Adrenal gland (tissue), 12 donors: Measurements from ENCODE around the gene ERICH6. TPM values are rescaled to one million over a fixed set of nuclear protein-coding genes. Genes with fewer than 3 reads are reported as not detected.

Experiments
- DNase-seq, 7 donors: peaks; one replicate each; pipeline ENCODE4 v3.0.0-alpha.2; 2019 to 2020
- H3K27ac ChIP-seq, 5 donors: fragments of 200-600 bp; sonication (generic) in 4 of 5; 1 replicate in 3 of 5; 2 replicates in 2 of 5; pipeline versions ENCODE4 v1.5.1 to v1.8.0; 2016 to 2020; ENCODE audit warnings: mild to moderate bottlenecking in 1 of 5
- H3K27me3 ChIP-seq: fragments of 200-600 bp; 2 replicates; pipeline ENCODE4 v1.8.0; 2021
- H3K36me3 ChIP-seq, 2 donors: fragments of 200-600 bp; replicated peaks in 1 of 2; 1 replicate in 1 of 2; 2 replicates in 1 of 2; pipeline versions ENCODE4 v1.5.1 to v1.8.0; 2018 to 2022
- H3K4me1 ChIP-seq, 2 donors: fragments of 200-600 bp; replicated peaks in 1 of 2; 1 replicate in 1 of 2; 2 replicates in 1 of 2; pipeline versions ENCODE4 v1.5.1 to v1.8.0; 2018 to 2021
- H3K4me3 ChIP-seq, 4 donors: fragments of 200-600 bp; sonication (generic) in 3 of 4; one replicate each; pipeline ENCODE4 v1.5.1; 2016 to 2018
- H3K9me3 ChIP-seq, 3 donors: fragments of 200-600 bp; sonication (generic) in 1 of 3; replicated peaks in 1 of 3; 1 replicate in 2 of 3; 2 replicates in 1 of 3; pipeline versions ENCODE4 v1.5.1 to v1.8.0; 2016 to 2021
- POLR2A ChIP-seq, 2 donors: fragments of 450-650 bp; IDR thresholded peaks; one replicate each; pipeline ENCODE4 v1.6.1; 2017; ENCODE audit warnings: antibody characterized with exemption in 2 of 2, mild to moderate bottlenecking in 2 of 2, moderate library complexity in 1 of 2
- WGBS, 4 donors: extraction: QIAGEN DNeasy Blood & Tissue Kit in 2 of 4; methylation state at CpG; one replicate each; pipeline versions ENCODE4 v1.1.5 to v1.1.7; 2013 to 2017; 5-methylcytosine and 5-hydroxymethylcytosine counted together
- intact Hi-C, 2 donors: fragments of 100-400 bp; cut with DNase I; formaldehyde crosslinking; loops; one replicate each; pipeline versions ENCODE4 v1.14.1 to v1.15.0; 2022 to 2023
- polyA plus RNA-seq, 3 donors: library from polyadenylated mRNA; stranded (reverse); fragments of 200-250 nt in 2 of 3; fragments of 350-450 nt in 1 of 3; fragmentation: Illumina TruSeq in 1 of 3; extraction: RNeasy Lipid Tissue Mini Kit (QIAGEN cat#74804) in 1 of 3; gene quantifications; one replicate each; pipeline ENCODE4 v1.2.3, GENCODE V29; 2013 to 2014
- total RNA-seq, 9 donors: library from RNA; depleted of rRNA in 4 of 9; stranded (reverse); fragments of >200 nt in 4 of 9; fragments of 120-200 nt in 1 of 9; fragmentation: NEBNext Ultra II Directional in 1 of 9; extraction: Animal tissue kit (Norgen Biotek cat#: 25700) in 1 of 9; gene quantifications; one replicate each; pipeline versions ENCODE4 v1.1.0 to v1.2.4, GENCODE V29; 2013 to 2023
- TF ChIP-seq, protein P1 (sequence below), 6 experiments: fragments of 450-650 bp in 4 of 6; fragments of 200-600 bp in 2 of 6; sonication (generic) in 1 of 6; IDR thresholded peaks; 1 replicate in 5 of 6; 2 replicates in 1 of 6; pipeline versions ENCODE4 v1.5.1 to v1.8.0; 2016 to 2021; ENCODE audit warnings: antibody characterized with exemption in 6 of 6, mild to moderate bottlenecking in 2 of 6, moderate library complexity in 1 of 6
- donor health status: healthy with polysubstance abuse.
- donor health status: Bipolar disorder and iron deficiency.
- donor health status: DM: yes; HTN: yes; CAD: no.
- donor health status: DM: no; HTN: no; CAD: no.
- donor health status: DM: no; HTN: no; CAD: no.
- donor health status: DM: yes; HTN: yes; CAD: no.

ERICH6 gene
- total and polyA plus RNA-seq, 12 donors: 0.22 to 0.55 (median 0.46) TPM; not detected in 8

DNA sequence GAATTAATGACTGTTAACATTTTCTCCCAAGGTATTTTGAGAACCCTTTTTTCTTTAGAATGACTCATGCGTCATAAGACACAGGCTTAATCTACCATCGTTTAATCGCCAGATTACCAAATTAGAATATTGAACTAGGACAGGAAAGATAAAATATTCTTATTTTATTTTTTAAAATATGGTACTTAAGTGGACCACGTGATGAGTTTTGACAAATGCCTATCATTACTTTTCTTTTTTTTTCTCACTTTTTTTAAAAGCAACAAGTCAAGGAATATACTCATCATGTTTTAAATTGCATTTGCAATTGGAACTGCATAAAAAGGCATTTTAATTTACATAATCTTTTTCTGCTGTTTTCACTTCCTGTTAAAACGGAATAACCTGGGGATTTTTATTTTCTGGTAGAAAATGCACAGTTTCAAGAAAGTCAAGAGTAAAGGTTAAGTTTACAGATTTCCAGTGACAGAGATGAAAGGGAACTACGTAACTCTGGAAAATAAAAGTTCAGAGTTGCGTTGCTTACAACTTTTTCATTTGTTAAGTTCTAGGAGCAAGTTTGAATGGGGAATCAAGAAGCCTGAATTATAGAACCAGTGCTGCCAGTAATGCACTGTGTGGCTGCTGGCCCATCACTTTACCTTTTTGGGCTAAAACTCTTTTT is 35.6 kb upstream of the ERICH6 start:
- Histone ChIP-seq H3K4me1 (peaks cover 66 to 100% of the 10 kb centered on the region in 2 donors), H3K36me3 (peaks cover 0 to 5% of the 10 kb centered on the region in 2 donors), H3K9me3 (no peaks in the 10 kb centered on the region), H3K27me3 (no peaks in the 10 kb centered on the region), H3K4me3 (no peak overlapping the region), H3K27ac (peak overlapping the region; percentile 85 to 91 (median 87))
- no peak for DNase-seq
- 37 to 43% (median 39%) methylated on average over 7 of the region's 7 CpGs for WGBS, 4 donors
- intact Hi-C loops: no loop called here
- TF ChIP-seq POLR2A (IDR thresholded peaks at IDR 0.05): no peak
- TF ChIP-seq, protein P1, sequence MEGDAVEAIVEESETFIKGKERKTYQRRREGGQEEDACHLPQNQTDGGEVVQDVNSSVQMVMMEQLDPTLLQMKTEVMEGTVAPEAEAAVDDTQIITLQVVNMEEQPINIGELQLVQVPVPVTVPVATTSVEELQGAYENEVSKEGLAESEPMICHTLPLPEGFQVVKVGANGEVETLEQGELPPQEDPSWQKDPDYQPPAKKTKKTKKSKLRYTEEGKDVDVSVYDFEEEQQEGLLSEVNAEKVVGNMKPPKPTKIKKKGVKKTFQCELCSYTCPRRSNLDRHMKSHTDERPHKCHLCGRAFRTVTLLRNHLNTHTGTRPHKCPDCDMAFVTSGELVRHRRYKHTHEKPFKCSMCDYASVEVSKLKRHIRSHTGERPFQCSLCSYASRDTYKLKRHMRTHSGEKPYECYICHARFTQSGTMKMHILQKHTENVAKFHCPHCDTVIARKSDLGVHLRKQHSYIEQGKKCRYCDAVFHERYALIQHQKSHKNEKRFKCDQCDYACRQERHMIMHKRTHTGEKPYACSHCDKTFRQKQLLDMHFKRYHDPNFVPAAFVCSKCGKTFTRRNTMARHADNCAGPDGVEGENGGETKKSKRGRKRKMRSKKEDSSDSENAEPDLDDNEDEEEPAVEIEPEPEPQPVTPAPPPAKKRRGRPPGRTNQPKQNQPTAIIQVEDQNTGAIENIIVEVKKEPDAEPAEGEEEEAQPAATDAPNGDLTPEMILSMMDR (IDR thresholded peaks at IDR 0.05): no peak

DNA sequence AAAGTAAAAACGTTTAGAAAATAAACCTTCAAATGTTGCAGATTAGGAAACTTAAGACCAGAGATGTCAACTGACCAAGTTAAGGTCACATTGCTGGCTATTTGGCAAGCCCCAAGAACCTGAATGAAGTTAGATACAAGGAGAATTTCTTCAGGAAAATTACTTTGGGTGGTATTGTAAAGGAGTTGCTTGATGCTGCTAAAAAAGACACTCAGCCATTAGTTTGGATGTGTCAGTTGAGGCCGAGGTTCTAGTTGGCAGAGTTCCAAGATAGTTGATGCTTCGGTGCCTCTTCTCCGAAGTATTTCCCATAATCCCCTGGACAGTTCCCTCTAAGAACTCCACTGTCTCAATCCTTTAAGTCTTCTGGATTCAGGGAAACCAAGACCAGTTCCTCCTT is 35.0 kb upstream of the ERICH6 start:
- H3K9me3 ChIP-seq: no peaks in the 10 kb centered on the region
- WGBS, 4 donors: 19 to 36% (median 24%) methylated on average over 4 of the region's 4 CpGs
- peak in 3 of 7 donors; percentile 16 to 29 (median 27) for DNase-seq
- TF ChIP-seq POLR2A (IDR thresholded peaks at IDR 0.05): no peak
- TF ChIP-seq, protein P1 (IDR thresholded peaks at IDR 0.05): no peak
- peaks cover 60 to 99% of the 10 kb centered on the region in 2 donors for H3K4me1 ChIP-seq
- peak overlapping the region; percentile 85 to 91 (median 87) for H3K27ac ChIP-seq
- no peak overlapping the region for H3K4me3 ChIP-seq
- peaks cover 0 to 5% of the 10 kb centered on the region in 2 donors for H3K36me3 ChIP-seq
- H3K27me3 ChIP-seq: no peaks in the 10 kb centered on the region
- intact Hi-C loops: no loop called here

DNA sequence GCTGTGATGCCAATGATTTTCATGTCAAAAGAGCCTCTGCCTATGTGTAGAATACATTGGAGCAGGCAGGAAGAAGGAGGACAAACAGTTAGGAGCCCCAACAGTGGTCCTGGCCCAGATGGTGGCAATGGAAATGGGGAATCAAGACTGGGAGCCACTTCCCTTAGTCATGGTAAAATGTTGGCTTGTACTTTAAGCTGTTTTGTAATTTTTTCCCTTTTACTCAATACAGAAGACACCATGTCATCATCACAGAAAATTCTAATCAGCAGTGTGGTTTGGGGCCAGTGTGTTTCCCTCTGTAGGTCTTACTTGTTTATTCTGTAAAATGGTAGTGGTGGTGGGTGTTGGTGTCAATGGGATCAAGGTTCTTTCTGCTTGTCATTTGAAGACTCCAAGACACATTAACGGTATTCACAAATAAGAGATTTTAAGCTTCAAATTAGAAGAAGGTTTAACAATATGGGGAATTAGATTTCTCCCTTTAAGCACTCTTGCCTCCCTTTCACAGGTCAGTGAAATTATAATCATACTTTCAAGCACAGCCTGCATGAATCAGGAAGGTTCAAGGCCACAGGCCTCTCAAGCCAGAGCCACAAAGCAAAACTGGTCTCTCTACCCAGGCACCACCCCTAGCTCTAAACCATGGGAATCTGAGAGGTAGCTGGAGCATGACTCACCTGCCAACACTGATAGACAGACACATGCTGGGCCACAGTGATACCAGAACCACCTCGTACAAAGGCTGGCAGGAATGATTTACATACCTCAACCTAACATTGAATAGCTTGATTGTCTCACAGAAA is 34.4 kb upstream of the ERICH6 start:
- WGBS, 4 donors: 42 to 47% (median 45%) methylated on average over 2 of the region's 2 CpGs
- Histone ChIP-seq H3K27me3 (no peaks in the 10 kb centered on the region), H3K4me1 (peaks cover 54 to 99% of the 10 kb centered on the region in 2 donors), H3K36me3 (peaks cover 0 to 5% of the 10 kb centered on the region in 2 donors), H3K9me3 (no peaks in the 10 kb centered on the region), H3K4me3 (no peak overlapping the region), H3K27ac (peak overlapping the region; percentile 85 to 91 (median 87))
- TF ChIP-seq POLR2A (IDR thresholded peaks at IDR 0.05): peak in 1 of 2 donors; percentile 55
- TF ChIP-seq, protein P1 (IDR thresholded peaks at IDR 0.05): no peak
- intact Hi-C loops: no loop called here
- DNase-seq: peak; percentile 77 to 92 (median 91)
